GM08714 (cell line): ENCODE measurements around the gene CCDC107.
"Not testable (repeated sequence)": the region's sequence is repeated elsewhere in the genome, so short reads cannot be mapped to it uniquely, and the experiment has no call there.

Experiments
- H3K4me3 ChIP-seq: fragments of 200-500 bp; sonication (Bioruptor generic); 2 replicates; pipeline ENCODE4 v1.5.1; 2014; ENCODE audit warnings: mild to moderate bottlenecking, low read length, inconsistent platforms
- ZNF274 ChIP-seq: IDR thresholded peaks from 2 replicates; pipeline ENCODE4 v1.6.1; 2012; ENCODE audit warnings: mild to moderate bottlenecking, low read depth, low read length

Gene CCDC107

GRCh38 chr9:35619800-35620158 lies 38.3 kb upstream of the CCDC107 start:
- no peak for TF ChIP-seq ZNF274
- no peak overlapping the region; the same call in 1 of the 2 replicates for H3K4me3 ChIP-seq

- H3K4me3 ChIP-seq = no peak overlapping the region
- no peak for TF ChIP-seq ZNF274
Observed at GRCh38 chr9:35627575-35627974, 30.5 kb upstream of the CCDC107 start.

GRCh38 chr9:35628389-35628991 lies 29.6 kb upstream of the CCDC107 start:
- no peak overlapping the region for H3K4me3 ChIP-seq
- no peak for TF ChIP-seq ZNF274

- TF ChIP-seq ZNF274 = no peak
Observed at GRCh38 chr9:35629597-35629996, 28.5 kb upstream of the CCDC107 start.

GRCh38 chr9:35635730-35636129 lies 22.4 kb upstream of the CCDC107 start:
- H3K4me3 ChIP-seq = no peak overlapping the region; the same call in 1 of the 2 replicates
- TF ChIP-seq ZNF274 = no peak

More at GRCh38 chr9:35629597-35629996, 28.5 kb upstream of the CCDC107 start:
- no peak overlapping the region for H3K4me3 ChIP-seq

GRCh38 chr9:35636135-35636876 lies 21.8 kb upstream of the CCDC107 start:
- no peak for TF ChIP-seq ZNF274
- H3K4me3 ChIP-seq = no peak overlapping the region

- not testable (repeated sequence) for H3K4me3 ChIP-seq
Observed at GRCh38 chr9:35636877-35637246, 21.2 kb upstream of the CCDC107 start.

GRCh38 chr9:35637427-35637955 lies 20.6 kb upstream of the CCDC107 start:
- H3K4me3 ChIP-seq = not testable (repeated sequence)

GRCh38 chr9:35638751-35639150 lies 19.3 kb upstream of the CCDC107 start:
- not testable (repeated sequence) for H3K4me3 ChIP-seq

GRCh38 chr9:35639225-35639624 lies 18.9 kb upstream of the CCDC107 start:
- H3K4me3 ChIP-seq = not testable (repeated sequence)

GRCh38 chr9:35639631-35640030 lies 18.5 kb upstream of the CCDC107 start:
- TF ChIP-seq ZNF274 = no peak
- H3K4me3 ChIP-seq = no peak overlapping the region

- H3K4me3 ChIP-seq = not testable (repeated sequence)
Observed at GRCh38 chr9:35640431-35640830, 17.7 kb upstream of the CCDC107 start.

- H3K4me3 ChIP-seq = not testable (repeated sequence)
Observed at GRCh38 chr9:35641478-35641877, 16.6 kb upstream of the CCDC107 start.

- H3K4me3 ChIP-seq = no peak overlapping the region
- no peak for TF ChIP-seq ZNF274
Observed at GRCh38 chr9:35643046-35643445, 15.0 kb upstream of the CCDC107 start.

- H3K4me3 ChIP-seq = peak overlapping the region; percentile 75; the same call in 1 of the 2 replicates
Observed at GRCh38 chr9:35645736-35646135, 12.4 kb upstream of the CCDC107 start.

GRCh38 chr9:35646153-35646532 lies 11.9 kb upstream of the CCDC107 start:
- peak overlapping the region; percentile 75 for H3K4me3 ChIP-seq
- TF ChIP-seq ZNF274 = no peak
